ENCODE measurements around the gene IFT43.

DNA sequence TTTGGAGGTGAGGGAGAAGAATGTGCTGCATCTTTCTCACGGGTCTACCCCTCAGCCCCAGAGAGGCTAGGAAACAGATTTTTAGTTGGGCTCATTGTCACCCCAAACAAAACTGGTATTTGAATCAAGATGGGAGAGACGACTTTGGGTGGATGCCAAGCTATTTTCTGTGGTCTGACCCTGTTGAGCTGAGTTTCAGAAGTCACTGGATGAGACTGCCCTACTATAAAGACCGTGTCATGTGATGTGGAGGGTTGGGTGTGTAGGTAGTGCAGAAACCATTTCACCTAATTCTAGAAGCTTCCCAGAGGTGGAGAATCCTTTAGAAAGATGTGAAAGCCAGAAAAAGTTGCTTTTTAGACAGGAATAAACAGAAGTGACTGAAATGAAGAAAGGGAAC lies 60.2 kb downstream of the IFT43 start:
- TF ChIP-seq POLR2A (IDR thresholded peaks at IDR 0.05) = no peak
- TF ChIP-seq, protein P1, sequence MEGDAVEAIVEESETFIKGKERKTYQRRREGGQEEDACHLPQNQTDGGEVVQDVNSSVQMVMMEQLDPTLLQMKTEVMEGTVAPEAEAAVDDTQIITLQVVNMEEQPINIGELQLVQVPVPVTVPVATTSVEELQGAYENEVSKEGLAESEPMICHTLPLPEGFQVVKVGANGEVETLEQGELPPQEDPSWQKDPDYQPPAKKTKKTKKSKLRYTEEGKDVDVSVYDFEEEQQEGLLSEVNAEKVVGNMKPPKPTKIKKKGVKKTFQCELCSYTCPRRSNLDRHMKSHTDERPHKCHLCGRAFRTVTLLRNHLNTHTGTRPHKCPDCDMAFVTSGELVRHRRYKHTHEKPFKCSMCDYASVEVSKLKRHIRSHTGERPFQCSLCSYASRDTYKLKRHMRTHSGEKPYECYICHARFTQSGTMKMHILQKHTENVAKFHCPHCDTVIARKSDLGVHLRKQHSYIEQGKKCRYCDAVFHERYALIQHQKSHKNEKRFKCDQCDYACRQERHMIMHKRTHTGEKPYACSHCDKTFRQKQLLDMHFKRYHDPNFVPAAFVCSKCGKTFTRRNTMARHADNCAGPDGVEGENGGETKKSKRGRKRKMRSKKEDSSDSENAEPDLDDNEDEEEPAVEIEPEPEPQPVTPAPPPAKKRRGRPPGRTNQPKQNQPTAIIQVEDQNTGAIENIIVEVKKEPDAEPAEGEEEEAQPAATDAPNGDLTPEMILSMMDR (IDR thresholded peaks at IDR 0.05 in 4 of 5, conservative IDR thresholded peaks at IDR 0.05 in 1 of 5) = no peak

Data from gastrocnemius medialis (tissue), 4 donors.